C4-2B (cell line): ENCODE measurements around the gene XCL1.

Experiments
- ZFX ChIP-seq: fragments of 450-650 bp; IDR thresholded peaks from 2 replicates; pipeline ENCODE4 v1.6.1; 2017
- TF ChIP-seq, protein P1 (sequence below): fragments of 450-650 bp; conservative IDR thresholded peaks from 2 replicates; pipeline ENCODE4 v1.5.1; 2017; ENCODE audit warnings: mild to moderate bottlenecking

DNA sequence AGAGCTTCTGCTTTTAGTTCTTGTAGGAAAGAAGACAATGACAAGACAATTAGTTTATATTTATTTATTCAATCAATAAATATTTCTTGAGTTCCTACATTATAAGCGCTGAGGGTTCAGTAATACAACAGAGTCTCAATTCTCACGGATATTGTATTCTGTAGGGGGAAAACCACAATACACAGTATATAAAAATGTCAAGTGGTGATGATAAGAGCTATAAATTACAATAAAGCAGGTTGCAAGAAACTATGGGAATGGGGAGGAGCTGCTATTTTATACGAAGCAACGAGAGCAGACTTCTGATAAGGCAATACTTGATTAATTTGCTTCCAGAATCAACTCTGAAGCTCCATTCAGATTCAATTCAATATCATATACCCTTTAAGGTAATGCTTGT, 10.6 kb upstream of the XCL1 start:
- TF ChIP-seq, protein P1, sequence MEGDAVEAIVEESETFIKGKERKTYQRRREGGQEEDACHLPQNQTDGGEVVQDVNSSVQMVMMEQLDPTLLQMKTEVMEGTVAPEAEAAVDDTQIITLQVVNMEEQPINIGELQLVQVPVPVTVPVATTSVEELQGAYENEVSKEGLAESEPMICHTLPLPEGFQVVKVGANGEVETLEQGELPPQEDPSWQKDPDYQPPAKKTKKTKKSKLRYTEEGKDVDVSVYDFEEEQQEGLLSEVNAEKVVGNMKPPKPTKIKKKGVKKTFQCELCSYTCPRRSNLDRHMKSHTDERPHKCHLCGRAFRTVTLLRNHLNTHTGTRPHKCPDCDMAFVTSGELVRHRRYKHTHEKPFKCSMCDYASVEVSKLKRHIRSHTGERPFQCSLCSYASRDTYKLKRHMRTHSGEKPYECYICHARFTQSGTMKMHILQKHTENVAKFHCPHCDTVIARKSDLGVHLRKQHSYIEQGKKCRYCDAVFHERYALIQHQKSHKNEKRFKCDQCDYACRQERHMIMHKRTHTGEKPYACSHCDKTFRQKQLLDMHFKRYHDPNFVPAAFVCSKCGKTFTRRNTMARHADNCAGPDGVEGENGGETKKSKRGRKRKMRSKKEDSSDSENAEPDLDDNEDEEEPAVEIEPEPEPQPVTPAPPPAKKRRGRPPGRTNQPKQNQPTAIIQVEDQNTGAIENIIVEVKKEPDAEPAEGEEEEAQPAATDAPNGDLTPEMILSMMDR = no peak
- no peak for TF ChIP-seq ZFX
